Vagina (tissue), 2 donors: Measurements from ENCODE around the gene CST2.

ENCODE experiments used
- CTCF ChIP-seq, 3 experiments: fragments of 450-650 bp in 2 of 3; fragments of 200-600 bp in 1 of 3; sonication (generic) in 1 of 3; IDR thresholded peaks; one replicate each; pipeline ENCODE4 v1.5.1; 2017 to 2019; ENCODE audit warnings: antibody characterized with exemption in 3 of 3, mild to moderate bottlenecking in 2 of 3, moderate library complexity in 2 of 3
- POLR2AphosphoS5 ChIP-seq, 2 donors: sonication (generic); formaldehyde crosslinking; IDR thresholded peaks; one replicate each; pipeline ENCODE4 v1.9.0; 2017; ENCODE audit warnings: antibody characterized with exemption in 2 of 2, mild to moderate bottlenecking in 2 of 2, low read depth in 1 of 2; ENCODE audit not compliant: insufficient read depth in 1 of 2

- TF ChIP-seq CTCF (IDR thresholded peaks at IDR 0.05) (no peak), POLR2AphosphoS5 (IDR thresholded peaks at IDR 0.05; ENCODE audit: insufficient read depth in 1 of 2, low read depth in 1 of 2) (no peak)
Observed at GRCh38 chr20:23875606-23876237, 49.2 kb upstream of the CST2 start.
